Keratinocyte (primary cell): ENCODE measurements around the gene ZNF792. TPM values are rescaled to one million over a fixed set of nuclear protein-coding genes. Genes with fewer than 3 reads are reported as not detected.

Experiments
- DNase-seq: peaks from one replicate; pipeline ENCODE4 v3.0.0-alpha.2; 2011; ENCODE audit warnings: low read depth, missing footprints, low spot score
- FAIRE-seq: peaks from 2 replicates; lab custom pipeline; 2011; peaks lifted over from hg19 to GRCh38; lab: Jason Lieb, UNC
- H2AFZ ChIP-seq: 2 replicates; pipeline ENCODE4 v1.6.0; 2012; ENCODE audit warnings: low read length, control low read depth, inconsistent platforms; ENCODE audit not compliant: control insufficient read depth
- H3K27ac ChIP-seq: 2 replicates; pipeline ENCODE4 v1.5.1; 2011; ENCODE audit warnings: low read length; ENCODE audit not compliant: control insufficient read depth, insufficient read depth
- H3K27me3 ChIP-seq: 3 replicates; pipeline ENCODE4 v1.6.0; 2011; ENCODE audit warnings: low read length; ENCODE audit not compliant: control insufficient read depth, insufficient read depth; ENCODE audit errors: extremely low read depth
- H3K36me3 ChIP-seq, 2 experiments: 2 replicates in 1 of 2; 3 replicates in 1 of 2; pipeline ENCODE4 v1.5.1; 2011; ENCODE audit warnings: low read length in 2 of 2, mild to moderate bottlenecking in 1 of 2; ENCODE audit not compliant: control insufficient read depth in 2 of 2, insufficient read depth in 2 of 2; ENCODE audit errors: extremely low read depth in 1 of 2
- H3K4me1 ChIP-seq: 3 replicates; pipeline ENCODE4 v1.5.1; 2011; ENCODE audit warnings: low read length; ENCODE audit not compliant: control insufficient read depth, insufficient read depth; ENCODE audit errors: extremely low read depth
- H3K4me2 ChIP-seq: 3 replicates; pipeline ENCODE4 v1.6.0; 2011; ENCODE audit warnings: low read depth, low read length; ENCODE audit not compliant: control insufficient read depth, insufficient read depth; ENCODE audit errors: extremely low read depth
- H3K4me3 ChIP-seq, 3 experiments: fragments of 200-600 bp in 1 of 3; sonication (generic) in 1 of 3; 2 replicates in 2 of 3; 3 replicates in 1 of 3; pipeline ENCODE4 v1.5.1; 2011 to 2016; ENCODE audit warnings: low read length in 3 of 3, mild to moderate bottlenecking in 3 of 3, control low read depth in 2 of 3, inconsistent platforms in 1 of 3, low read depth in 1 of 3, mixed read lengths in 1 of 3, mixed run types in 1 of 3, moderate library complexity in 1 of 3; ENCODE audit not compliant: control insufficient read depth in 2 of 3, insufficient read depth in 2 of 3; ENCODE audit errors: extremely low read depth in 1 of 3
- H3K79me2 ChIP-seq: 2 replicates; pipeline ENCODE4 v1.6.0; 2012; ENCODE audit warnings: low read length; ENCODE audit not compliant: control insufficient read depth, insufficient read depth
- H3K9ac ChIP-seq: 3 replicates; pipeline ENCODE4 v1.6.0; 2011; ENCODE audit warnings: low read length; ENCODE audit not compliant: control insufficient read depth, insufficient read depth; ENCODE audit errors: extremely low read depth
- H3K9me1 ChIP-seq: 3 replicates; pipeline ENCODE4 v1.6.0; 2011; ENCODE audit warnings: low read length; ENCODE audit not compliant: control insufficient read depth, insufficient read depth; ENCODE audit errors: extremely low read depth
- H3K9me3 ChIP-seq: 2 replicates; pipeline ENCODE4 v1.5.1; 2012; ENCODE audit warnings: low read depth, low read length; ENCODE audit not compliant: control insufficient read depth
- H4K20me1 ChIP-seq: 3 replicates; pipeline ENCODE4 v1.6.0; 2011; ENCODE audit warnings: low read length; ENCODE audit not compliant: control insufficient read depth, insufficient read depth; ENCODE audit errors: extremely low read depth
- CTCF ChIP-seq, 3 experiments: IDR thresholded peaks in 1 of 3; conservative IDR thresholded peaks in 1 of 3; optimal IDR thresholded peaks in 1 of 3; 2 replicates in 2 of 3; 3 replicates in 1 of 3; pipeline versions ENCODE3 to v1.5.1; 2011; ENCODE audit warnings: low read length in 3 of 3, mild to moderate bottlenecking in 3 of 3, moderate library complexity in 2 of 3, control low read depth in 1 of 3, inconsistent platforms in 1 of 3; ENCODE audit not compliant: insufficient read depth in 2 of 3; ENCODE audit errors: extremely low read depth in 1 of 3
- EZH2 ChIP-seq: IDR thresholded peaks from one replicate; pipeline ENCODE4 v1.6.1; 2012; ENCODE audit warnings: inconsistent platforms, mild to moderate bottlenecking, low read length, moderate library complexity
- dilution Hi-C: fragments of 300-500 bp; cut with MboI; formaldehyde crosslinking; loops from one replicate; pipeline ENCODE4 v1.7.0; 2020; ENCODE audit warnings: low sequenced_read_pairs; ENCODE audit not compliant: extremely low pct_ligation_motif_present
- polyA plus RNA-seq, 5 experiments: library from polyadenylated mRNA; depleted of rRNA in 3 of 5; stranded (reverse) in 3 of 5; stranded (forward) in 1 of 5; unstranded in 1 of 5; fragments of >200 nt; gene quantifications; 1 replicate in 1 of 5; 2 replicates in 3 of 5; 3 replicates in 1 of 5; pipeline versions ENCODE4 v1.2.1 to v1.2.3, GENCODE V29; 2011 to 2012; ENCODE audit warnings: missing spikeins in 2 of 5, low read depth in 1 of 5, low replicate concordance in 1 of 5

Gene ZNF792
- polyA plus RNA-seq, 1 donor (not counting 4 experiments of a cell fraction or from before 2014, with no cell fraction given): 1.9 TPM

GRCh38 chr19:34991542-34992333 lies 27.7 kb upstream of the ZNF792 start:
- H3K9me1 ChIP-seq: no peaks in the 10 kb centered on the region
- H2AFZ ChIP-seq: no peak overlapping the region
- dilution Hi-C loops: no loop called here
- no peak overlapping the region for H3K4me3 ChIP-seq
- DNase-seq (no peak), FAIRE-seq (no peak)
- H3K36me3 ChIP-seq: no peaks in the 10 kb centered on the region
- TF ChIP-seq EZH2 (no peak), CTCF (optimal IDR thresholded peaks at IDR 0.05 in 1 of 3, IDR thresholded peaks at IDR 0.05 in 1 of 3, conservative IDR thresholded peaks at IDR 0.05 in 1 of 3; ENCODE audit: extremely low read depth in 1 of 3, insufficient read depth in 2 of 3, low read length in 3 of 3) (no peak)
- no peaks in the 10 kb centered on the region for H3K4me1 ChIP-seq
- no peak overlapping the region for H3K27ac ChIP-seq
- H3K9ac ChIP-seq: no peak overlapping the region
- no peaks in the 10 kb centered on the region for H4K20me1 ChIP-seq
- H3K27me3 ChIP-seq: peaks cover 7% of the 10 kb centered on the region
- H3K79me2 ChIP-seq: no peaks in the 10 kb centered on the region
- H3K4me2 ChIP-seq: no peak overlapping the region
- H3K9me3 ChIP-seq: no peaks in the 10 kb centered on the region

DNA sequence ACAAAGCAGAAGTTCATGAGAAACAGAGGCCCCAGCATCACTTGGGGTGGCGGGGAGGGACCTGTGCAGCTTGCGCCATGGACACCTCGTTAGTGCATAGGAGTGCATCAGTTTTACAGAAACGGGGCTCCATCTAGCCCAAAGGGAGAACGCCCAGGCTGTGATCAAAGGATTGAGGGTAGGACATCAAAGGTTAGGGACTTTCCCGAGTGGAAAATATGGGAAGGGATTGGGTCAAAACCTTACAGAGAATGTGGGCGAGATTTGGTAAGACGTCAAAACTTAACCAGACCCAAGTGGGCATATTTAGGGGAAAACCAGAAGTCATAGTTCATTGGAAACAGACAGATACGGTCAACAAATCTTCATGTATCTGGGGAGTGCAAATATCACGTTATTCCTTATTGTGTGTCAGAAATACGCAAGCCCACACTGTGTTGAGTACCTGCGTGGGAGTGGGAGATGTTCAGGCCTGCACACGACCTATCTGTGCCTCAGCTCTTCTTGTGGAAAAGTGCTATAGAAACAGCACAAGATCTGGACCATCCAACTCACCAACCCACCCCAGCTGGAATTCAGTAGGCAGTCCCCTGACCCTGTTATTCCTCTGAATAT lies 26.7 kb upstream of the ZNF792 start:
- Histone ChIP-seq H3K36me3 (no peaks in the 10 kb centered on the region), H3K27ac (no peak overlapping the region), H3K4me3 (no peak overlapping the region), H2AFZ (no peak overlapping the region), H4K20me1 (no peaks in the 10 kb centered on the region), H3K4me1 (no peaks in the 10 kb centered on the region), H3K9ac (no peak overlapping the region), H3K9me1 (no peaks in the 10 kb centered on the region), H3K79me2 (no peaks in the 10 kb centered on the region), H3K9me3 (no peaks in the 10 kb centered on the region), H3K4me2 (no peak overlapping the region), H3K27me3 (peaks cover 7% of the 10 kb centered on the region)
- TF ChIP-seq EZH2 (no peak), CTCF (optimal IDR thresholded peaks at IDR 0.05 in 1 of 3, IDR thresholded peaks at IDR 0.05 in 1 of 3, conservative IDR thresholded peaks at IDR 0.05 in 1 of 3; ENCODE audit: extremely low read depth in 1 of 3, insufficient read depth in 2 of 3, low read length in 3 of 3) (no peak)
- dilution Hi-C loops: no loop called here
- no peak for FAIRE-seq
- DNase-seq: no peak
